ENCODE results near the gene ECI1. TPM values are rescaled to one million over a fixed set of nuclear protein-coding genes. Genes with fewer than 3 reads are reported as not detected.

ECI1 gene
- total RNA-seq, 1 donor from 2014 or later: 24.6 TPM

GRCh38 chr16:2233872-2234812 is 17.2 kb downstream of the ECI1 start:
- no peak for DNase-seq (ENCODE audit: low spot score)

DNA sequence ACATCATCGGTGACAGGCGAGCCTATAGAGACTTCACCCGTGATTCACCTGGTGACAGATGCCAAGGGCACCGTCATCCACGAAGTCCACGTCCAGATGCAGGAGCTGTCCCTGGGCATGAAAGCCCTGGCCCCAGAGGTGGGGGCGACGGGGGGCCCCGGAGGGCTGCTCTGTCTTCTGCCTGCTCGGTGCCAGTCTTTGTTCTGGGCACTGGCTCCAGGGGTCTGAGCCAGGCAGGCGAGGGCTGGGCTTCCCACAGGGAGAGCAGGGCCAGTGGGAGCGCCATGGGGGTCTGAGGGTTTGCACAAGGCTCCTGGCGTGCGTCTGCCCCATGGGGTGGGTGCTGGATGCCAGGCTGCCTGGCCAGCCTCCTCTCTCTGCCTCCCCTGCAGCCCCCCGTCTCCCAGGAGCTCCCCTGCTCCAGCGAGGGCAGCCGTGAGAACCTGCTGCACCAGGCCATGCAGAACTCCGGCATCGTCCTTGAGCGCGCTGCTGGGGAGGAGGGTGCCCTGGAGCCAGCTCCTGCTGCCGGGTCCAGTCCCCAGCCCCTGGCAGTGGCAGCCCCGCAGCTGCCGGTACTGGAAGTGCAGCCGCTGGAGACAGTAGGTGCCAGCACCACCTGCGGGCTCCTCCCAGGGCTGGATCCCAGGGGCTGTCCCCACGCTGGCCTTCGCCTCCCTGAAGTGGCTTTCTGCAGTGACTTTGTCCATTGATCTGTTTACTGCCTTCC is 18.2 kb downstream of the ECI1 start:
- no peak for DNase-seq (ENCODE audit: low spot score)

DNA sequence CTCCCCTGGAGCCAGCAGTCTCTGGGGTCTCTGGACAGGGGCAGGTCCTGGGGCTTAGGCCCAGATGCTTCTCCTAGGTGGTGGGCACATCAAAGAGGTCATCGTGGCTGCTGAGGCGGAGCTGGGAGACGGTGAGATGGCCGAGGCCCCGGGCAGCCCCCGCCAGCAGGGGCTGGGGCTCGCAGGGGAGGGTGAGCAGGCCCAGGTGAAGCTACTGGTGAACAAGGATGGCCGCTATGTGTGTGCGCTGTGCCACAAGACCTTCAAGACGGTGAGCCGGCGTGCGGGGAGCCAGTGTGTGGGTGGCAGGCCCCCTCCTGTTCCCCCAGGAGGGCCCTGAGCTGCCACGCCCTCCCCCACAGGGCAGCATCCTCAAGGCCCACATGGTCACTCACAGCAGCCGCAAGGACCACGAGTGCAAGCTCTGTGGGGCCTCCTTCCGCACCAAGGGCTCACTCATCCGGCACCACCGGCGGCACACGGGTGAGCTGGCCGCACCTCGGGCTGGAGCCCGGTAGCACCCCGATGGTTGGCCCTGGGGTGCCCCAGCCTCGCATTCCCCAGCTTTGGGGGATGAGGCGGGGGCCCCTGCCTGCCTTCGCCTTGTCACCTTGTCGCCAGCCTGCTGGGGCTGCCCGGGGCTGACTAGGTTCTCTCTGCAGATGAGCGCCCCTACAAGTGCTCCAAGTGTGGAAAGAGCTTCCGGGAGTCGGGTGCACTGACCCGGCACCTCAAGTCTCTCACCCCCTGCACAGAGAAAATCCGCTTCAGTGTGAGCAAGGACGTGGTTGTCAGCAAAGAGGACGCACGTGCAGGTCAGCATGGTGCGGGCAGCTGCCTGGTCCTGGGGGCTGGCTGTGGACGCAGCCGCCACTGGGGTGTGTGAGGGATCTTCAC is 19.0 kb downstream of the ECI1 start:
- DNase-seq (ENCODE audit: low spot score): no peak

DNA sequence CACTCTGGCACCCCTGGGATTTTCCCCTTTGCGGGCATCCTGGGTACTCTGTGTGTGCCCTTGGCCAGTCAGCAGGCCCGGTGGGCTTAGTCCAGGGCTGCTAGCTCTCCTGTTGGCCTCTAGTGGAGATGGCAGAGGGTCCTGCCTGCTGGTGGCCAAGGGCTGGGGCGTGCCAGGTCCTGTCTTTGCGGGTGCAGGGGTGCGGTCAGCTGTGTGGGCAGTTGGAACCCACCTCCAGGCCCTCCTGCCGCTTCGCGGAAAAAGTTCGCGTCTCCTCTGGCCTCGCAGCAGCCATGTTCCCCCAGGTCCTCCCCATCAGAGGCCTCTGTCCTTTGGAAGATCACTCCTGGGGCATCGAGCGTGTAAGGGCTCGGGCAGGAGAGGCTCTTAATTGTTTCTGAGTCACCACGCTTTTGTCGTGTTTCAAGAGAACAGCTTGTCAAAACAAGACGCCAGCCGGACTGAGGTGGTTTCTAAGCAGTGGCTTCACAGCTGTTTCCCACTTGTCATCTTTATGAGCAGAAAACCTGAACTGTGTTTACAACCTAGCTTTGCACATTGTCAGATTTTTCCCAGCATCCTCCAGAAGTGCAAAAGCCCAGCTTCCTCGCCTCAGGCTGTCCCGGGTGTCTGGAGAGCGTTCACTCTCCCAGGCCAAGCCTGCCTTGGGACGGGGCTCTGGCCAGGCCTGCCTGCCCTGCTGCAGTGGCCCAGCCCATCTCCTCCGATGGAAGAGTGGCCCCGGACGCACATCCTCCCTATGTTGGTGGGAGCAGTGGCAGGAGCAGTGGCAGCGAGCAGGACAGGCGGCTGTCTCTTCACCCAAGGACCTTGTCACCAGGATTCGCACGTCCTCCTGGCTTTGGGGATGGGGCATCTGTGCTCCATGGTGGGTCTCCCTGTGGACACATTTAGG is 20.1 kb downstream of the ECI1 start:
- DNase-seq (ENCODE audit: low spot score): no peak

GRCh38 chr16:2230376-2230775 is 21.0 kb downstream of the ECI1 start:
- DNase-seq (ENCODE audit: low spot score): no peak

GRCh38 chr16:2229632-2230250 is 21.6 kb downstream of the ECI1 start:
- no peak for DNase-seq (ENCODE audit: low spot score)

- no peak for DNase-seq (ENCODE audit: low spot score)
These were observed 22.3 kb downstream of the ECI1 start for GRCh38 chr16:2229091-2229490.

DNA sequence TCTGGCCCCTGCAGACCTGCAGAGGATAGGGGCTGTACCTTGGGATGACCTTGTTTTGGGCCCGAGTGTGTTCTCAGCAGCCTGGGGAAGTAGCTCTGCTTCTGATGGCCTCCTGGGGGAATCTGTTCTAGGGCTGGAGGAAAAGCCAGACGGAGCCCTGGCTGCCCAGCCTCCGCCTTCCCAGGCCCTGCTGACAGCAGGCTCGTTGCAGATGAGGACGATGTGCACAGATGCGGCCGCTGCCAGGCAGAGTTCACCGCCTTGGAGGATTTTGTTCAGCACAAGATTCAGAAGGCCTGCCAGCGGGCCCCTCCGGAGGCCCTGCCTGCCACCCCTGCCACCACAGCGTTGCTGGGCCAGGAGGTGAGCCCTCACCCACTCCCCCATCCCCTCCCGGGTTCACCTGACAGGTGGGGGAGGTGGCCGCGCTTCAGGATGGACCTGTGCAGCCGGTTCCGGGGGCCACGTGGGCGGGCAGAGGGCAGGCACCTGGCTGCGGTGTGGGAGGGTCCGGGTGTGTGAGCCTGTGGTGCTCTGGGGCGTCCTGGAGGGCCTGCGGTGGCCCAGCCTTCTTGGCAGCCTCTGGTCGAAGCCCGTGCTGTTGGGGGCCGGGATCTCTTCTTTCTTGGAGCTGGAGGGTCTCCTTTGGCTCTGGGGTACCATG is 23.1 kb downstream of the ECI1 start:
- DNase-seq (ENCODE audit: low spot score): no peak

DNA sequence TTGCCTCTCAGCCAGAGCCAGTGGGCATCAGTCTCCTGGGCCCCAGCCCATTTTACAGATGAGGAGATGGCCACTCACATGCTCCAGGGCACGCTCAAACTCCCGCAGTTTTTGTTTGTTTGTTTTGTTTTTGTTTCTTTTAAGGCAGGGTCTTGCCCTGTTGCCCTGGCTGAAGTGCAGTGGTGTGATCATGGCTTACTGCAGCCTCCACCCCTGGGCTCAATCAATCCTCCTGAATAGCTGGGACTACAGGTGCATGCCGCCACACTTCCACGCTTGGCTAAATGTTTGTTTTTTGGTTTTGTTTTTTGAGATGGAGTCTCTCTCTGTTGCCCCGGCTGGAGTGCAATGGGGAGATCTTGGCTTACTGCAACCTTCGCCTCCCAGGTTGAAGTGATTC is 24.5 kb downstream of the ECI1 start:
- no peak for DNase-seq (ENCODE audit: low spot score)

DNA sequence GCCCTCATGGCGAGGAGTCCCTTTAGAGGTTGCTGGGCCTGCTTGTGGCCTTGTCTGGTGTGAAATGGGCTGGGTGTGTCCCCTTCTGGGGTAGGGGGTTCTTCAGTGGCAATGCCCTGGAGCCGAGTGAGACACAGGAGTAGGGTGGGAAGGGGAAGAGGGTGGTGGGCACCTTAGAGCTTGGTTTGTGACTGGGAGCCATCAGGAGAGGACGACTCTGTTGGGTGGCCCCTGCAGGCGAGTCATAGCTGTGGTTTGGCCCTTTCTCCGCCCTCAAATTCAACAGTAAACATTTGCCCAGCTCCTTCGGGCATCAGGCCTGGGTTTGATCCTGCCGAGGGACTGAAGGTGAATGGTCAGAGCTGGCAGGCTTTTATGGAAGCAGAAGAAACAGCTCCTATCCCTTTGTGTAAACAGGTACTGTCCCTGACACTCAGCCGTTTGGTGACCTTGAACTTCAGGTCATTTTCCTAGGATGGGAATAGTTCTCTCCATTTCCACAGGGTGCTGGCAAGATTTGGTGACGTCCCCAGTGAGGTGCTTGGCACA is 25.1 kb downstream of the ECI1 start:
- DNase-seq (ENCODE audit: low spot score): no peak

DNA sequence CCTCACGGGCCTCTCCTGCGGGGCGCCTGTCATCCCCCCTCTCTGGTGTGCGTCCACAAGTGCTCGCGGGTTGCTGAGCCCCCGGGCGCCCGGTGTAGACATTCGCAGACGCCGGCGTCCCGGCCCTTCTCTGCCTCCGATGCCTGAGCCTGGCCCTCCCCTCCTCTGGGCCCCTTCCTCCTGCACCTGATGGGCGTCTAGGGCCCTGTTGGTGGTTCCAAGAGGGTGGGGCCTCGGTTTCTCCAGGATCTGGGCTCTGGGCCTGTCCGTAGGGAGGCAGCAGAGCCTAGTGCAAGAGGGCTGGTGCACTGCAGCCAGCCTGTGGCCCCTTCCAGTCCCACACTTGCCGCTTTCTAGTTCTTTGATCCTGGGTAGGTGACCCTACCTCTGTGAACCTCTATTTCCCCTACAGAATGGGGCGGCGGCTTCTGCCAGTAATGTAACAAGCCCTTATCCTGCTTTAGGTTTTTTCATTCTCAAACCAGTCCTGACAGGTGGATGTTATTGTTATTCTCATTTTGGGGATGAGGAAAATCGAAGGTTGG is 27.4 kb downstream of the ECI1 start:
- DNase-seq (ENCODE audit: low spot score): peak; percentile 44

GRCh38 chr16:2223221-2223941 is 28.0 kb downstream of the ECI1 start, which contains the start of gene E4F1:
Gene E4F1 (plus strand): TSS chr16:2223591. CDS start chr16:2223614, 23 bp downstream.
- DNase-seq (ENCODE audit: low spot score): peak; percentile 100

GRCh38 chr16:2216330-2216729 is 35.1 kb downstream of the ECI1 start:
- DNase-seq (ENCODE audit: low spot score): no peak

DNA sequence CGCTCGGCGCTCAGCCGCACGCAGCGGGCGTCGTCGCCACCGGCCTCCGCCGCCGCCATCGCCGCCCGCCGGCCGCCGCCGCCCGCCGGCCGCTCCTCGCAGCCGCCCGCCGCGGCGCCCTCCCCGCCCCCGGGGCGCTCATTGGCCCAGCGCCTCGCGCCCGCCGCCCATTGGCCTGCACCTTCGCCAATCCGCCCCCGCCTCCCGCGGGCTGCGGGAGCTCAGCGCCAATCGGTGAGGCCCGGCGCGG is 36.7 kb downstream of the ECI1 start, which contains the start of gene PGP:
Gene PGP, minus strand, starts transcription at position 122 of the 250 bp plus-strand sequence. Its CDS starts 63 bp downstream, at position 59.
- DNase-seq (ENCODE audit: low spot score): no peak

GRCh38 chr16:2213817-2214718 is 37.3 kb downstream of the ECI1 start:
- DNase-seq (ENCODE audit: low spot score): no peak

GRCh38 chr16:2212362-2213324 is 38.7 kb downstream of the ECI1 start:
- no peak for DNase-seq (ENCODE audit: low spot score)
